B cell (primary cell): ENCODE measurements around the gene DOCK1.

Source experiments
- EZH2 ChIP-seq: IDR thresholded peaks from 2 replicates; pipeline ENCODE4 v1.6.1; 2012; ENCODE audit warnings: borderline replicate concordance, low read depth, mild to moderate bottlenecking, moderate library complexity, low read length; ENCODE audit not compliant: insufficient read depth, poor library complexity, severe bottlenecking
- TF ChIP-seq, protein P1 (sequence below): fragments of 200-600 bp; IDR thresholded peaks from one replicate; pipeline ENCODE4 v1.8.0; 2022; ENCODE audit warnings: antibody characterized with exemption, mild to moderate bottlenecking

- TF ChIP-seq EZH2, result no peak
- TF ChIP-seq, protein P1, sequence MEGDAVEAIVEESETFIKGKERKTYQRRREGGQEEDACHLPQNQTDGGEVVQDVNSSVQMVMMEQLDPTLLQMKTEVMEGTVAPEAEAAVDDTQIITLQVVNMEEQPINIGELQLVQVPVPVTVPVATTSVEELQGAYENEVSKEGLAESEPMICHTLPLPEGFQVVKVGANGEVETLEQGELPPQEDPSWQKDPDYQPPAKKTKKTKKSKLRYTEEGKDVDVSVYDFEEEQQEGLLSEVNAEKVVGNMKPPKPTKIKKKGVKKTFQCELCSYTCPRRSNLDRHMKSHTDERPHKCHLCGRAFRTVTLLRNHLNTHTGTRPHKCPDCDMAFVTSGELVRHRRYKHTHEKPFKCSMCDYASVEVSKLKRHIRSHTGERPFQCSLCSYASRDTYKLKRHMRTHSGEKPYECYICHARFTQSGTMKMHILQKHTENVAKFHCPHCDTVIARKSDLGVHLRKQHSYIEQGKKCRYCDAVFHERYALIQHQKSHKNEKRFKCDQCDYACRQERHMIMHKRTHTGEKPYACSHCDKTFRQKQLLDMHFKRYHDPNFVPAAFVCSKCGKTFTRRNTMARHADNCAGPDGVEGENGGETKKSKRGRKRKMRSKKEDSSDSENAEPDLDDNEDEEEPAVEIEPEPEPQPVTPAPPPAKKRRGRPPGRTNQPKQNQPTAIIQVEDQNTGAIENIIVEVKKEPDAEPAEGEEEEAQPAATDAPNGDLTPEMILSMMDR, result no peak
These were observed 196.9 kb downstream of the DOCK1 start for GRCh38 chr10:127102176-127102575.
